ENCODE measurements around the gene KBTBD12. TPM values are rescaled to one million over a fixed set of nuclear protein-coding genes. Genes with fewer than 3 reads are reported as not detected.
"Not testable (repeated sequence)": the region's sequence is repeated elsewhere in the genome, so short reads cannot be mapped to it uniquely, and the experiment has no call there.

The KBTBD12 gene
- 0.08 TPM for polyA plus RNA-seq (2013, experiment 1 of 2; ENCODE audit: insufficient read length)
- polyA plus RNA-seq (2013, experiment 2 of 2; ENCODE audit: insufficient read length) = 0.11 TPM

- no peak for DNase-seq
Measured at GRCh38 chr3:127915115-127915936, at the start of gene KBTBD12. Gene KBTBD12, plus strand, starts transcription at chr3:127915232. Its CDS starts 7,830 bp downstream, at chr3:127923062.

- peak; percentile 56 for DNase-seq
Measured at GRCh38 chr3:127865941-127866340, 49.1 kb upstream of the KBTBD12 start.

- no peak for DNase-seq
Measured at GRCh38 chr3:127867412-127867811, 47.6 kb upstream of the KBTBD12 start.

GRCh38 chr3:127867986-127868385 is 47.0 kb upstream of the KBTBD12 start:
- DNase-seq = peak; percentile 20

- DNase-seq = no peak
Measured at GRCh38 chr3:127870156-127870555, 44.9 kb upstream of the KBTBD12 start.

GRCh38 chr3:127874097-127874496 is 40.9 kb upstream of the KBTBD12 start:
- not testable (repeated sequence) for DNase-seq

- DNase-seq = no peak
Measured at GRCh38 chr3:127881586-127881985, 33.4 kb upstream of the KBTBD12 start.

- DNase-seq = no peak
Measured at GRCh38 chr3:127884041-127884440, 31.0 kb upstream of the KBTBD12 start.

GRCh38 chr3:127886231-127886955 is 28.6 kb upstream of the KBTBD12 start:
- no peak for DNase-seq

- DNase-seq = no peak
Measured at GRCh38 chr3:127886956-127887231, 28.1 kb upstream of the KBTBD12 start.

GRCh38 chr3:127887321-127887720 is 27.7 kb upstream of the KBTBD12 start:
- no peak for DNase-seq

GRCh38 chr3:127888156-127888555 is 26.9 kb upstream of the KBTBD12 start:
- no peak for DNase-seq

GRCh38 chr3:127888564-127889107 is 26.4 kb upstream of the KBTBD12 start:
- no peak for DNase-seq

- peak; percentile 36 for DNase-seq
Measured at GRCh38 chr3:127889461-127889863, 25.6 kb upstream of the KBTBD12 start.

GRCh38 chr3:127889976-127890650 is 24.9 kb upstream of the KBTBD12 start:
- no peak for DNase-seq

- not testable (repeated sequence) for DNase-seq
Measured at GRCh38 chr3:127890651-127891290, 24.3 kb upstream of the KBTBD12 start.

GRCh38 chr3:127894481-127894880 is 20.6 kb upstream of the KBTBD12 start:
- DNase-seq = no peak

- DNase-seq = no peak
Measured at GRCh38 chr3:127899200-127899599, 15.8 kb upstream of the KBTBD12 start.

- no peak for DNase-seq
Measured at GRCh38 chr3:127899766-127900165, 15.3 kb upstream of the KBTBD12 start.

GRCh38 chr3:127900536-127900935 is 14.5 kb upstream of the KBTBD12 start:
- no peak for DNase-seq

GRCh38 chr3:127902486-127902885 is 12.5 kb upstream of the KBTBD12 start:
- no peak for DNase-seq

- no peak for DNase-seq
Measured at GRCh38 chr3:127903611-127904375, 11.2 kb upstream of the KBTBD12 start.

Data from fibroblast of skin of abdomen (primary cell).